ENCODE results near the gene C8G. TPM values are rescaled to one million over a fixed set of nuclear protein-coding genes. Genes with fewer than 3 reads are reported as not detected.

The C8G gene
- total RNA-seq, 4 donors from 2014 or later, result 24.9 to 148 (median 66.2) TPM; not detected in 1

DNA sequence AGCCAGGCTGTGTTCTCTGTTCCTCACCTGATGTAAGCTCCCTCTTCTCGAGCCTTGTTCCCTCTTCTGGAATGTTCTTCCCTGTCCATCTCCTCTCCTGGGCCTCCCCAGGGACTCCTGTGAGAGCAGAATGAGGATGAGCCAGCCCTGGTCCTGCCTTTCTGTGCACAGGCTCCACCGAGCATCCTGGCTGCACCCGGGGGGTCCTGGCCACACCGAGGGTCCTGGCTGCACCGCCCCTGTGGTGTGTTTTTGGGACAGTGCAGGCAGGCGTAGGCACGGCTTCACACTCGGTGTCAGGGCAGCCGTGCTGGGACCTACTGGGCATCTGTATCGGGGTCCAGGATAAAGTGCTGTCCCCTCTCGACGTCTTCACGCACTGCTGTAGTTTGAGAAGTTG, 18.3 kb upstream of the C8G start:
- Histone ChIP-seq H3K9me3 (no peaks in the 10 kb centered on the region), H3K4me1 (no peaks in the 10 kb centered on the region), H3K4me3 (no peak overlapping the region), H3K27ac (no peak overlapping the region), H3K36me3 (peaks cover 0 to 49% (median 0%) of the 10 kb centered on the region in 3 donors), H3K27me3 (no peaks in the 10 kb centered on the region)
- TF ChIP-seq, protein P1, sequence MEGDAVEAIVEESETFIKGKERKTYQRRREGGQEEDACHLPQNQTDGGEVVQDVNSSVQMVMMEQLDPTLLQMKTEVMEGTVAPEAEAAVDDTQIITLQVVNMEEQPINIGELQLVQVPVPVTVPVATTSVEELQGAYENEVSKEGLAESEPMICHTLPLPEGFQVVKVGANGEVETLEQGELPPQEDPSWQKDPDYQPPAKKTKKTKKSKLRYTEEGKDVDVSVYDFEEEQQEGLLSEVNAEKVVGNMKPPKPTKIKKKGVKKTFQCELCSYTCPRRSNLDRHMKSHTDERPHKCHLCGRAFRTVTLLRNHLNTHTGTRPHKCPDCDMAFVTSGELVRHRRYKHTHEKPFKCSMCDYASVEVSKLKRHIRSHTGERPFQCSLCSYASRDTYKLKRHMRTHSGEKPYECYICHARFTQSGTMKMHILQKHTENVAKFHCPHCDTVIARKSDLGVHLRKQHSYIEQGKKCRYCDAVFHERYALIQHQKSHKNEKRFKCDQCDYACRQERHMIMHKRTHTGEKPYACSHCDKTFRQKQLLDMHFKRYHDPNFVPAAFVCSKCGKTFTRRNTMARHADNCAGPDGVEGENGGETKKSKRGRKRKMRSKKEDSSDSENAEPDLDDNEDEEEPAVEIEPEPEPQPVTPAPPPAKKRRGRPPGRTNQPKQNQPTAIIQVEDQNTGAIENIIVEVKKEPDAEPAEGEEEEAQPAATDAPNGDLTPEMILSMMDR (IDR thresholded peaks at IDR 0.05), result no peak
- TF ChIP-seq POLR2A (IDR thresholded peaks at IDR 0.05), result no peak
- no peak for DNase-seq

DNA sequence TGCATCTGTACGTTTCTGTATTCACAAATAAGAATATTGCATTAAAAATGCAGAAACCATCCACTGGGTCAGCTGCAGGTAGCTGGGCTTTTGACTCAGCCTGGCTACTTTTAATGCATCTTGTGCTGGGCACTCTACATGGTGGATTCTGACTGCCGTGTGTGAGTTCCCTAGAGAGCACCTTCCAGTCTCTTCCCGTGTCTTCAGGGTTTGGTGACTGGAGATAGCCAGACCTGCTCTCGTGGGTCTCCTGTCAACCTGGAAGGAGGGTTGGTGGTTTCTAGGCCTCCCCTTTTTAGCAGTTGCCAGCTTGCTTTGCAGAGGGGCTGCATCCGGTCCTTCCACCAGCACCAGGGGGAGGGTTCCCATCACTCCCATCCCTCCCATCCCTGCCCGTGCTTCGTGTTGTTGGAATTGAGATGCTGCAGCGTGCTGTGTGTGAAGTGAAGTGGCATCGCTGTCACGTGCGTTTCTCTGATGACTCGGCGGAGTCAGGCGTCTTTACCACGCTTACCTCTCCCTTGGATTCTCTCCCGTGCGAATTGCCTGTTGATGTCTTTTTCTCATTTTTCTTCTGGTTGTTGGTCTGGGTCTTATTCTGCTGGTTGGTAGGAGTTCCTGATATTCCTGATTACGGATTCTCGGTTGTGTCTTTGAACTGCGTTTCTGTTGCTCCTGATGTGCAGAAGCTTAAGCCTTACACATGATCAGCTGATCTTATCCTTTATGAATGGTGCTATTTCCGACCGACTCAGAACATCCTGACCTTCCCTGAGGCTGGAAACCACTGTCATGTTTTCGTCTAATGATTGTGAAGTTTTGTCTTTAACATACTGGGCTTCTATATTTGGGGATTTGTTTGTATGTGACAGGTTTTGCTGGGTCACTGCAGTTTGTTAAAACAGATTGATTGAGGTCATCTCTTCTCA, 17.4 kb upstream of the C8G start:
- Histone ChIP-seq H3K4me1 (no peaks in the 10 kb centered on the region), H3K27me3 (no peaks in the 10 kb centered on the region), H3K27ac (no peak overlapping the region), H3K36me3 (peaks cover 0 to 43% (median 0%) of the 10 kb centered on the region in 3 donors), H3K4me3 (no peak overlapping the region), H3K9me3 (no peaks in the 10 kb centered on the region)
- no peak for TF ChIP-seq POLR2A (IDR thresholded peaks at IDR 0.05)
- TF ChIP-seq, protein P1 (IDR thresholded peaks at IDR 0.05), result no peak
- DNase-seq, result no peak

DNA sequence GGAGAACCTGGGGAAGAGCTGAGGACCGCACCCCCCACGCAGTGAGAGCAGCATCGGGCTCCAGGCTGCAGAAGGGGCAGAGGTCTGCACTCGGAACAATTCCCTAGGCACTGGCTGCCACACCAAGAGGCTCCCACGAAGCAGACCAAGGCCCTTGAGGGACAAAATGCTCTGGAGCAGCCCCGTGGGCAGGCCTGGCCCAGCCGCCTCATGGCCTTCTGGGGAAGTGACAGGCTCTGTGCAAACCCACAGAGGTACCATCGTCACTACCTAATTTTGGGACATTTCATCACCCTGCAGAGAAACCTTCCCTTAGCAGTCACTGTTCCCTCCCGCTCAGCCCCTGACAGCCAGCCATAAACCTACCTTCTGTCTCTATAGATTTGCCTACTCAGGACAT, 16.5 kb upstream of the C8G start:
- H3K36me3 ChIP-seq, result peaks cover 0 to 33% (median 0%) of the 10 kb centered on the region in 3 donors
- no peaks in the 10 kb centered on the region for H3K27me3 ChIP-seq
- DNase-seq, result no peak
- no peak overlapping the region for H3K27ac ChIP-seq
- no peaks in the 10 kb centered on the region for H3K4me1 ChIP-seq
- H3K9me3 ChIP-seq, result no peaks in the 10 kb centered on the region
- TF ChIP-seq POLR2A (IDR thresholded peaks at IDR 0.05), result no peak
- TF ChIP-seq, protein P1 (IDR thresholded peaks at IDR 0.05), result no peak
- H3K4me3 ChIP-seq, result no peak overlapping the region

DNA sequence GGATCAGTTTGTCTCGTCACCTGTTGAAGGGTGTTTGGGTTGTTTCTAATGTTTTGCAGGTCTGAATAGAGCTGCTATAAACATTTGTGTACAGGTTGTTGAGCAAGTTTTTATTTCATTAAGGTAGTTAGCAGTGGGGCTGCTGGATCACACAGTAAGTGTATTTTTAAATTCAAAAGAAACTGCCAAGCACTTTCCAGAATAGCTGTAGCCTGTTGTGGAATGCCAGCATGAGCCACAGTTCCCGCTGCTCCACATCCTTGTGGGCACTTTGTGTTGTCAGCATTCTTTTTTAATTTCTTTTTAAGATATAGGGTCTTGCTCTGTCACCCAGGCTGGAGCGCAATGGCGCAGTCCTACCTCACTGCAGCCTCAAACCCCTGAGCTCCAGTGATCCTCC, 15.0 kb upstream of the C8G start:
- Histone ChIP-seq H3K36me3 (peaks cover 0 to 21% (median 0%) of the 10 kb centered on the region in 3 donors), H3K4me1 (no peaks in the 10 kb centered on the region), H3K9me3 (no peaks in the 10 kb centered on the region), H3K4me3 (no peak overlapping the region), H3K27me3 (no peaks in the 10 kb centered on the region), H3K27ac (no peak overlapping the region)
- TF ChIP-seq, protein P1 (IDR thresholded peaks at IDR 0.05), result no peak
- no peak for TF ChIP-seq POLR2A (IDR thresholded peaks at IDR 0.05)
- no peak for DNase-seq

DNA sequence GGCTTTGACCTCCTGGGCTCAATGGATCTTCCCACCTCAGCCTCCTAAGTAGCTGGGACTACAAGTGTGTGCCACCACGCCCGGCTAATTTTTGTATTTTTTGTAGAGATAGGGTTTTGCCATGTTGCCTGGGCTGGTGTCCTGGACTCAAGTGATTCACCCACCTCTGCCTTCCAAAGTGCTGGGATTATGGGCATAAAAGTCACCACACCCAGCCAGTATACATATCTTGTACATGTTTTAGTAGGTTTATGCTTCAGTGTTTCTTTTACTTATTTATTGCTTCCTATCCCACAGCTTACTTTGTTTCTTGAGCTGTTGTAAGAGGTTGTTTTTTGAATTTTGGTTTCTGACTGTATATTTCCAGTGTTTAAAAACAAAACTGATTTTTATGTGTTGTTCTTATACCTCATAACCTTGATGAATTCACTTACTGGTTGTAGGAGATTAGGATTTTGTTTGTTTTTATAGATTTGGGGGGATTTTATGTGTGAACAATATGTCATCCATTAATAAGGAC, 13.4 kb upstream of the C8G start:
- no peaks in the 10 kb centered on the region for H3K27me3 ChIP-seq
- no peak overlapping the region for H3K27ac ChIP-seq
- TF ChIP-seq, protein P1 (IDR thresholded peaks at IDR 0.05), result no peak
- no peak for TF ChIP-seq POLR2A (IDR thresholded peaks at IDR 0.05)

More for the DNA sequence above, 13.4 kb upstream of the C8G start:
- Histone ChIP-seq H3K9me3 (no peaks in the 10 kb centered on the region), H3K36me3 (peaks cover 0 to 4% (median 0%) of the 10 kb centered on the region in 3 donors), H3K4me1 (no peaks in the 10 kb centered on the region), H3K4me3 (no peak overlapping the region)
- no peak for DNase-seq
